Stimulated activated naive CD8-positive, alpha-beta T cell treated with anti-CD3 and anti-CD28 coated beads, Interleukin-15, amount 100 ng/mL, for 72 hours (primary cell): ENCODE data around the gene CYB561D2.

Experiments
- ATAC-seq: fragments of 150-1000 bp; cut with Tn5 transposase; 2 replicates; pipeline ENCODE4 v1.10.0; 2021; ENCODE audit warnings: mild to moderate bottlenecking, moderate library complexity
- DNase-seq, 2 donors: peaks; one replicate each; pipeline ENCODE4 v3.0.0; 2021 to 2022
- H3K27ac Mint-ChIP-seq, 2 donors: one replicate each; pipeline ENCODE4 v1.8.0; 2022; ENCODE audit warnings: mild to moderate bottlenecking in 2 of 2, mixed read lengths in 2 of 2, moderate library complexity in 2 of 2
- H3K27me3 Mint-ChIP-seq: one replicate; pipeline ENCODE4 v1.8.0; 2022; ENCODE audit warnings: mixed read lengths
- H3K4me1 Mint-ChIP-seq: one replicate; pipeline ENCODE4 v1.8.0; 2022; ENCODE audit warnings: mild to moderate bottlenecking, mixed read lengths
- H3K4me3 Mint-ChIP-seq, 2 donors: one replicate each; pipeline ENCODE4 v1.8.0; 2022; ENCODE audit warnings: mild to moderate bottlenecking in 2 of 2, mixed read lengths in 2 of 2, moderate library complexity in 1 of 2
- H3K9me3 Mint-ChIP-seq, 2 donors: one replicate each; pipeline ENCODE4 v1.8.0; 2022; ENCODE audit warnings: mixed read lengths in 2 of 2

CYB561D2 gene

GRCh38 chr3:50365080-50365841, 14.6 kb downstream of the CYB561D2 start:
- peaks cover 38% of the 10 kb centered on the region for H3K4me1 Mint-ChIP-seq
- peak; percentile 88 to 92 for DNase-seq
- no peaks in the 10 kb centered on the region for H3K9me3 Mint-ChIP-seq
- ATAC-seq, result peak; percentile 95
- no peaks in the 10 kb centered on the region for H3K27me3 Mint-ChIP-seq
- H3K4me3 Mint-ChIP-seq, result peak overlapping the region; percentile 85 to 90
- H3K27ac Mint-ChIP-seq, result peak overlapping the region; percentile 74 to 94

- Mint-ChIP-seq H3K9me3 (no peaks in the 10 kb centered on the region), H3K27ac (peak overlapping the region; percentile 74 to 94), H3K4me3 (peak overlapping the region; percentile 85 to 90), H3K27me3 (no peaks in the 10 kb centered on the region), H3K4me1 (peaks cover 38% of the 10 kb centered on the region)
- DNase-seq (no peak), ATAC-seq (no peak)
These were observed 15.2 kb downstream of the CYB561D2 start for GRCh38 chr3:50365842-50366220.

- Mint-ChIP-seq H3K4me1 (peaks cover 59% of the 10 kb centered on the region), H3K9me3 (no peaks in the 10 kb centered on the region), H3K27me3 (no peaks in the 10 kb centered on the region), H3K4me3 (no peak overlapping the region), H3K27ac (peak overlapping the region in 1 of 2 donors; percentile 57)
- no peak for ATAC-seq
- no peak for DNase-seq
These were observed 18.5 kb downstream of the CYB561D2 start for GRCh38 chr3:50369012-50369670.

- H3K9me3 Mint-ChIP-seq, result no peaks in the 10 kb centered on the region
- no peaks in the 10 kb centered on the region for H3K27me3 Mint-ChIP-seq
- no peak overlapping the region for H3K27ac Mint-ChIP-seq
- ATAC-seq (no peak), DNase-seq (no peak)
- no peak overlapping the region for H3K4me3 Mint-ChIP-seq
- H3K4me1 Mint-ChIP-seq, result peaks cover 48% of the 10 kb centered on the region
These were observed 19.9 kb downstream of the CYB561D2 start for GRCh38 chr3:50370594-50370993.

GRCh38 chr3:50371133-50371685, 20.5 kb downstream of the CYB561D2 start:
- no peak for ATAC-seq
- no peak for DNase-seq
- Mint-ChIP-seq H3K4me1 (peaks cover 42% of the 10 kb centered on the region), H3K4me3 (no peak overlapping the region), H3K27me3 (no peaks in the 10 kb centered on the region), H3K27ac (no peak overlapping the region), H3K9me3 (no peaks in the 10 kb centered on the region)

GRCh38 chr3:50372349-50372748, 21.7 kb downstream of the CYB561D2 start:
- DNase-seq (no peak), ATAC-seq (no peak)
- H3K27ac Mint-ChIP-seq, result peak overlapping the region in 1 of 2 donors; percentile 69
- H3K27me3 Mint-ChIP-seq, result no peaks in the 10 kb centered on the region
- H3K4me3 Mint-ChIP-seq, result no peak overlapping the region
- no peaks in the 10 kb centered on the region for H3K9me3 Mint-ChIP-seq
- H3K4me1 Mint-ChIP-seq, result peaks cover 36% of the 10 kb centered on the region

- no peaks in the 10 kb centered on the region for H3K9me3 Mint-ChIP-seq
- H3K4me1 Mint-ChIP-seq, result peaks cover 33% of the 10 kb centered on the region
- H3K27ac Mint-ChIP-seq, result peak overlapping the region; percentile 32 to 58
- ATAC-seq (no peak), DNase-seq (no peak)
- no peaks in the 10 kb centered on the region for H3K27me3 Mint-ChIP-seq
- H3K4me3 Mint-ChIP-seq, result no peak overlapping the region
These were observed 22.7 kb downstream of the CYB561D2 start for GRCh38 chr3:50373146-50374051.

- no peak overlapping the region for H3K4me3 Mint-ChIP-seq
- H3K9me3 Mint-ChIP-seq, result no peaks in the 10 kb centered on the region
- peaks cover 25% of the 10 kb centered on the region for H3K4me1 Mint-ChIP-seq
- H3K27me3 Mint-ChIP-seq, result no peaks in the 10 kb centered on the region
- no peak overlapping the region for H3K27ac Mint-ChIP-seq
- ATAC-seq, result peak; percentile 39
- DNase-seq, result no peak
These were observed 23.9 kb downstream of the CYB561D2 start for GRCh38 chr3:50374363-50375257.

GRCh38 chr3:50375258-50375931, 24.7 kb downstream of the CYB561D2 start:
- Mint-ChIP-seq H3K4me1 (peaks cover 25% of the 10 kb centered on the region), H3K4me3 (no peak overlapping the region), H3K27me3 (no peaks in the 10 kb centered on the region), H3K9me3 (no peaks in the 10 kb centered on the region), H3K27ac (no peak overlapping the region)
- DNase-seq (no peak), ATAC-seq (peak; percentile 38)

- Mint-ChIP-seq H3K4me3 (no peak overlapping the region), H3K27me3 (no peaks in the 10 kb centered on the region), H3K4me1 (peaks cover 6% of the 10 kb centered on the region)
These were observed 27.4 kb downstream of the CYB561D2 start for GRCh38 chr3:50378024-50378423.

GRCh38 chr3:50378757-50379156, 28.1 kb downstream of the CYB561D2 start:
- no peak overlapping the region for H3K4me3 Mint-ChIP-seq
- ATAC-seq, result no peak
- H3K4me1 Mint-ChIP-seq, result peaks cover 2% of the 10 kb centered on the region

More at GRCh38 chr3:50378024-50378423, 27.4 kb downstream of the CYB561D2 start:
- Mint-ChIP-seq H3K9me3 (no peaks in the 10 kb centered on the region), H3K27ac (peak overlapping the region in 1 of 2 donors; percentile 77)
- ATAC-seq, result no peak
- DNase-seq, result no peak

GRCh38 chr3:50380405-50381085, 29.9 kb downstream of the CYB561D2 start:
- Mint-ChIP-seq H3K27me3 (no peaks in the 10 kb centered on the region), H3K4me3 (no peak overlapping the region), H3K27ac (no peak overlapping the region), H3K4me1 (no peaks in the 10 kb centered on the region), H3K9me3 (no peaks in the 10 kb centered on the region)
- DNase-seq, result no peak
- ATAC-seq, result no peak

More at GRCh38 chr3:50378757-50379156, 28.1 kb downstream of the CYB561D2 start:
- no peak for DNase-seq
- no peaks in the 10 kb centered on the region for H3K27me3 Mint-ChIP-seq
- H3K9me3 Mint-ChIP-seq, result no peaks in the 10 kb centered on the region
- H3K27ac Mint-ChIP-seq, result peak overlapping the region in 1 of 2 donors; percentile 5

GRCh38 chr3:50381383-50381782, 30.7 kb downstream of the CYB561D2 start:
- no peak overlapping the region for H3K4me3 Mint-ChIP-seq
- DNase-seq (no peak), ATAC-seq (no peak)
- H3K27me3 Mint-ChIP-seq, result no peaks in the 10 kb centered on the region
- H3K27ac Mint-ChIP-seq, result peak overlapping the region in 1 of 2 donors; percentile 84
- H3K4me1 Mint-ChIP-seq, result no peaks in the 10 kb centered on the region
- H3K9me3 Mint-ChIP-seq, result no peaks in the 10 kb centered on the region
